ENCODE measurements around the gene UQCC2.

Gene UQCC2

GRCh38 chr6:33690766-33691165 lies 20.7 kb downstream of the UQCC2 start:
- TF ChIP-seq, protein P1, sequence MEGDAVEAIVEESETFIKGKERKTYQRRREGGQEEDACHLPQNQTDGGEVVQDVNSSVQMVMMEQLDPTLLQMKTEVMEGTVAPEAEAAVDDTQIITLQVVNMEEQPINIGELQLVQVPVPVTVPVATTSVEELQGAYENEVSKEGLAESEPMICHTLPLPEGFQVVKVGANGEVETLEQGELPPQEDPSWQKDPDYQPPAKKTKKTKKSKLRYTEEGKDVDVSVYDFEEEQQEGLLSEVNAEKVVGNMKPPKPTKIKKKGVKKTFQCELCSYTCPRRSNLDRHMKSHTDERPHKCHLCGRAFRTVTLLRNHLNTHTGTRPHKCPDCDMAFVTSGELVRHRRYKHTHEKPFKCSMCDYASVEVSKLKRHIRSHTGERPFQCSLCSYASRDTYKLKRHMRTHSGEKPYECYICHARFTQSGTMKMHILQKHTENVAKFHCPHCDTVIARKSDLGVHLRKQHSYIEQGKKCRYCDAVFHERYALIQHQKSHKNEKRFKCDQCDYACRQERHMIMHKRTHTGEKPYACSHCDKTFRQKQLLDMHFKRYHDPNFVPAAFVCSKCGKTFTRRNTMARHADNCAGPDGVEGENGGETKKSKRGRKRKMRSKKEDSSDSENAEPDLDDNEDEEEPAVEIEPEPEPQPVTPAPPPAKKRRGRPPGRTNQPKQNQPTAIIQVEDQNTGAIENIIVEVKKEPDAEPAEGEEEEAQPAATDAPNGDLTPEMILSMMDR (conservative IDR thresholded peaks at IDR 0.05; ENCODE audit: low read length), result no peak
- no peak overlapping the region for H3K4me3 ChIP-seq (ENCODE audit: low read length)
- DNase-seq (ENCODE audit: low read depth), result no peak

DNA sequence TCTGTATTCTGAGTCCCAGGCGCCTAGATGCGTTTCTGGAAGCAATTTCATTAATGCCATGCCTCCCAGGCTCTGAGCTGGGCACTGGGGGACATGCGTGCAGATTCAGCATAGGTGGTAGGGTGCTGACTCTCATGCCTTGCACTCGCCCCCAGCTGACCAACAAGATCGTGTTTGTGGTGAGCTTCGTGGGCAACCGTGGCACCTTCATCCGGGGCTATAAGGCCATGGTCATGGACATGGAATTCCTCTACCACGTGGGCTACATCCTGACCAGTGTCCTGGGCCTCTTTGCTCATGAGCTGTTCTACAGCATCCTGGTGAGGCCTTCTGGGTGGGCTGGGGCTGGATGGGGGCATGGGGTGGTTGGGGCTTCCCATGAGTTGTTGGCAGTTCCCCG lies 21.6 kb downstream of the UQCC2 start:
- no peak overlapping the region for H3K4me3 ChIP-seq (ENCODE audit: low read length)
- no peak for DNase-seq (ENCODE audit: low read depth)
- TF ChIP-seq, protein P1 (conservative IDR thresholded peaks at IDR 0.05; ENCODE audit: low read length), result no peak

GRCh38 chr6:33689148-33689494 lies 22.4 kb downstream of the UQCC2 start:
- DNase-seq (ENCODE audit: low read depth), result no peak
- H3K4me3 ChIP-seq (ENCODE audit: low read length), result no peak overlapping the region
- TF ChIP-seq, protein P1 (conservative IDR thresholded peaks at IDR 0.05; ENCODE audit: low read length), result no peak

DNA sequence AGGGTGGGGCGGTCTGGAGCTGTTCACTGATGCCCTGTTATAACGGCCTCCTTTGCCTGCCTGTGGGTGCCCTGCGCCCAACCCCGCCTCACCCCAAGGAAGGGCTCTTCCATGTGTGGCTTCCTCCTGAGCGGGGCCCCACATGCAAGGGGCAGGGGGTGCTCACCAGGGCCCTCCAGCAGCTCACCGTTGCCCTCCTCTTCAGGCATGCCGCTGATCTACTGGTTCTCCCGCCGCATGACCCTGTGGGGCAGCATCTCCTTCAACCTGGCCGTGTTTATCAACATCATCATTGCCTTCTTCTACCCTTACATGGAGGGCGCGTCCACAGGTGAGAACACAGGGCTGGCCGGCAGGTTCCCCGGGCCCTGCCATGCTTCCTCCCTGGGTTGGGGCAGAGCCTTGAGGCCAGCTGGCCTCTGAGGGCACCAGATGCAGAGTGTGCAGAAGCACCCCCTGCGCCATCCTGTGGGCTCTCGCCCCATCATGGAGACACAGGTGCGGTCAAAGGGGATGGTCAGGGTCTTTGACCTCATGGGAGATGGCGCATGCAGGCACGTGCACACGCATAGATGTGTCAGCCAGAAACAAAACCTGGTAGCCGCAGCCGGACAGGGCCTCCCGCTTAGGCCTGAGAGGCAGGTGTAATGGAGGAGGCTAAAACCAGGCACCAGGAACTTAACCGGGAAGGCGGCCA lies 22.9 kb downstream of the UQCC2 start:
- TF ChIP-seq, protein P1 (conservative IDR thresholded peaks at IDR 0.05; ENCODE audit: low read length), result no peak
- DNase-seq (ENCODE audit: low read depth), result no peak
- H3K4me3 ChIP-seq (ENCODE audit: low read length), result no peak overlapping the region

- DNase-seq (ENCODE audit: low read depth), result no peak
- TF ChIP-seq, protein P1 (conservative IDR thresholded peaks at IDR 0.05; ENCODE audit: low read length), result no peak
- no peak overlapping the region for H3K4me3 ChIP-seq (ENCODE audit: low read length)
Measured at GRCh38 chr6:33688006-33688405, 23.5 kb downstream of the UQCC2 start.

DNA sequence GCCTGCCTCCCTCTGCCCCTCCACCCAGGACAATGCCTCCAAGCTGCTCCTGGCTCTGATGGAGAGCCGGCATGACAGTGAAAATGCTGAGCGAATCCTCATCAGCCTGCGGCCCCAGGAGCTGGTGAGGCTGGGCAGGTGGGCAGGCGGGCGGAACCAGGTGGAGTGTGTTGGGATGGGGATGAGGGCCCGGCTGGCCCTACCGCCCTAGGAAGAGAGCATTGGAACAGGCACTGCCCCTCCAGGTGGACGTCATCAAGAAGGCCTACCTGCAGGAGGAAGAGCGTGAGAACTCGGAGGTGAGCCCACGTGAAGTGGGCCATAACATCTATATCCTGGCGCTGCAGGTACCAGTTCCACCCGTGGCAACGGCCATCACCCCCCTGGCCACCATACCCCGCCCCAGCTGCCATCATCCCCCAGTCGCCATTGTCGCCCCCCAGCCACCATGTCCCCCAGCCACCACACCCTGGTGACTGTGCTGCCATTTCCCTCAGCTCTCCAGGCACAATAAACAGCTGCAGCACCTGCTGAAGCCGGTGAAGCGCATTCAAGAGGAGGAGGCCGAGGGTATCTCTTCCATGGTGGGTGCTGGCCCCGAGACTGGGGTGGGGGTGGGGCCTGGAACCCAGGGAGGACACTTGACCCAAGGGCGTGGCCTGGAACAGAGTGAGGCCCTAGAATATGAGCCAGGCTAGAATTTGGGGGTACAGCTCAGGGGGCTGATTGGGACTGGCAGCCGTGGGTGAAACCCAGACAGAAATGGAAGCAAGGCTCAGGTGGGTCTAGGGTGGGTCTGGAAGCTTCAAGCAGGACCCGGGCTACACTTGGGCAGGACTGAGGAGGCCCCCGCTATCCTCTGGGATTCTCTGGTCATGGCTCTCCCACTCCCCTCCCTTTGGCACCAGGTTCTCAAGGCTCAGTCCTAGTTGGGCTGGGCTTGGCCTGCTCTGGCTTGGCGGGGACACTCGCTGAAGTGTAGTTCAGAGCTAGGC lies 24.2 kb downstream of the UQCC2 start:
- no peak overlapping the region for H3K4me3 ChIP-seq (ENCODE audit: low read length)
- TF ChIP-seq, protein P1 (conservative IDR thresholded peaks at IDR 0.05; ENCODE audit: low read length), result no peak
- DNase-seq (ENCODE audit: low read depth), result no peak
